IPS DF 19.7 (cell line): ENCODE measurements around the gene DIP2C.
"Not testable (repeated sequence)": the region's sequence is repeated elsewhere in the genome, so short reads cannot be mapped to it uniquely, and the experiment has no call there.

Experiments used
- DNase-seq: peaks from one replicate; pipeline ENCODE4 v3.0.0-alpha.2; 2013; ENCODE audit warnings: low read depth, low spot score

DIP2C gene

DNA sequence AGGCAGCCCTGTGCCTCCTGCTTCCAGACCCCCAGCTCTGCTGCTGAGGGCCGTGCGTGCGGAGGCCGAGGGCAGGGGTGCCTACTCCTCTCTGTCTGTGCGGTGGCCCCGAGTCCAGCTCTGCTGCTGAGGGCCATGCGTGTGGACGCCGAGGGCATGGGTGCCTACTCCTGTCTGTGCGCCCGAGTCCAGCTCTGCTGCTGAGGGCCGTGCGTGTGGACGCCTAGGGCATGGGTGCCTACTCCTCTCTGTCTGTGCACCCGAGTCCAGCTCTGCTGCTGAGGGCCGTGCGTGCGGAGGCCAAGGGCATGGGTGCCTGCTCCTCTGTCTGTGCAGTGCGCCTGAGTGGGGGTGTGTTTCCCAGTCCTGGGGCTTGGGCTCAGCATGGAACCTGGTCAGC is 411.5 kb downstream of the DIP2C start:
- DNase-seq: no peak

DNA sequence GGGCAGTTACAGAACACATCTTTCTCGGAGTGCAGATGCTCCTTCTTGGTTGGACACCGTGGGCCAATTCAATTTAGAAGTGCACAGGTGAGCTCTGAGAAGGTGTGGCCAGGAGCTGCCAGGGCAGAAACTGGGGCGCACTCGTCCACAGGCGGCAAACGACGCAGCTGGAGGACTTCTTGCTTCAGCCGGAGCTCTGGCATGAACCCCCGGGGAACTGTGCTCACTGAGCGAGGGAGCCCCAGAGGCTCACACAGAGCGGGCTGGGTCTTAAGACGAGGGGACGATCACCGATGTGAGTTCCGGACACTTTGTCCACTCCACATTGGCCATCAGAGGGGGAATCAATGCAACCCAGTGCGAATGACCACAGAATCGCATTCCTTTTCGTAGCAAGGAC is 413.8 kb downstream of the DIP2C start:
- DNase-seq: no peak

DNA sequence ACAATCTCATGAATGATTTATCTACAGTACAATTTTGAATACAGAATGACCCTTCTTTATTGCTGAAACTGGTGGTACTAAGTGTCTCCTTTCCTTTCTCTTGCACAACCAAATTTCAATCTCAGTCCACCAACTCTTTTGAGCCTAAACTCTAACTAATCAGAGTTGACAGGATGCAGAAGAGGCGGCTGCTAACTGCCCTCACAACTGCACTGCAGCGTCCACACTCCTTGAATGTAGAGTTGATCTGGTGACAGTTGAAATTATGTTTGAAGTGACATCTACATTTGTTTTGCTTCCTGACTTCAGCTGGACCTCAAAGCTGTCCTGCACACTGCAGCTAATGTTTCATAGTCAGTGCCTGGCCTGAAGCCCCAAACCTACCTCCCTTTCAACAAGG is 414.6 kb downstream of the DIP2C start:
- DNase-seq: no peak

DNA sequence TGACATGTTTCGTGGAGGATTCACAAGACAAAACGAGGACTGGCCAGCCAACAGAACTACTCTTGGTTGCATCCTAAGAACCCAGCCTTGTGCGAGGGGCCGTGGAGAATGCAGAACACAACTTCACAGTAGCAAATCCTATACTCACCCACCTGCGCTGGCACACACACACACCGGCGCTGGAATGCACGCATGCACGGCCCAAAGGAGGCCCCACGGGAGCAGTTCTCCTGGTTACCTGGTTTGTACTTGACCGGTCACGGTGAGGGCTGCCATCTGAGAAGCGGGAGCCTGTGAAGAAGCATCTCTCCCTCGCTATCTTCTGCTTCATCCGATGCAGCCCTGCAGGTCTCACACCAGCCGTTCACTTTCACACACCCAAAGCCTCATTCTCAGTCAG is 416.4 kb downstream of the DIP2C start:
- DNase-seq: no peak

DNA sequence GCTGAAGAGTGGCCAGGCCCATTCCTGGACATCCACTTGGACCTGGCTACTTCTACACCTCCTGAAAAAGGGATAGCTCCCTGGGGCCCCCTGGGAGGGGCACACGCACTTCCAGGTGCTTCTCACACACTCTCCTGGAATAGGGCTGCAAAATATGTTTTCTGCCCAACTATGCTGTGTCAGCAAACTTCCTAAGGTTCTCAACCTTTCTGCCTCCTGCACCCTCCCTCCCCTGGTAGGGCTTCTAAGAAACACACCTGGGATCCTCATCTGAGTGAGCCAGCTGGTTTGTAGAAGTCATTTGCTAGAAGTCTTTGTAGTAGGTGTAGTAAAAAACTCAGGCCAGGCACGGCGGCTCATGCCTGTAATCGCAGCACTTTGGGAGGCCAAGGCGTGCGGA is 417.7 kb downstream of the DIP2C start:
- no peak for DNase-seq

DNA sequence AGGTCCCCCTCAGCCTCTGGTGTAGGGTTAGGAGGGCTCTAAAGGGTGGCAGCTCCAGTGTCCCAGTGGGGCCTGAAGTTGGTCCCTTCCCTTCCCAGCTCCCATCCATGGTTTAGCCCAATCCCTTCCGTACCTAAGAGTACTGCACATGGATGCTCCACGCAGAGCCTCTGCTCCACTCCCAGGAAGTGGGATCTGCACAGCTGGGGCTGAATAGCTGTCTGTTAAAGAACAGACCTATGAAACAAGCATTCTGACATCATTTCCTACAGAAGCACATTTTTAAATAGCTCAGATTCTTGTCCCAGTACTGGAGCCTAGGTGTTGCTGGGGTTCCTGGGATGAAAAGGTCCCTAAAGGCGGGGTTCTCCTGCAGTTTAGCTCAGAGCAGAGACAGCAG is 418.3 kb downstream of the DIP2C start:
- no peak for DNase-seq

DNA sequence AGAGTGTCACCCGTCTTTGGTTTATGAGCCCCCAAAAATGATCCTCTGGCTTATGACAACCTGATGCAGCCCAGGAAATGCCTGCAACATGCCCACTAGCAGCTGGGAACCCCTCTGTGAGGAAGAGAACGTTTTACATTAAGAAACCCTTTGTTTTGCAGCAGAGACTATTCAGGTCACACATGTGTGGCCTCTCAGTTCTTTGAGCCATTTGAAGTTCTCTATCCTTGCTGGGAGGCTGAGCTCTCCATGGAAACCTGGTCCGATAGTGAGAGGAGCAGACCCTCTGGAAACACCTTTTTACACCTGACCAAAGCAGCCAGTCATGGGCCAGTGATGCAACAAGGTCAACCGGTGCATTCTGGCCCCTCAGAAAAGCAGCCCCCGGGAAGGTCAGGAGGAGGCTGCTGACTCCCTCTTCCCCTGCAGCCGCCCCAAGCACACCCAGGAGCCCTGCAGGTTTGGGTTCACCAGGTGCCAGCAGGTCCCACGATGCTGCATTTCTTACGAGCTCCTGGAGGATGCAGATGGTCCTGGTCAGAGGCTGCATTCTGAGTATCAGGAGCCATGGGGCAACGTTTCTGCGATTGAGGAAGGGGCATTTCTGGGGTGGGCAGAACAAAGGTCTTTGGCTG is 419.9 kb downstream of the DIP2C start:
- DNase-seq: no peak

DNA sequence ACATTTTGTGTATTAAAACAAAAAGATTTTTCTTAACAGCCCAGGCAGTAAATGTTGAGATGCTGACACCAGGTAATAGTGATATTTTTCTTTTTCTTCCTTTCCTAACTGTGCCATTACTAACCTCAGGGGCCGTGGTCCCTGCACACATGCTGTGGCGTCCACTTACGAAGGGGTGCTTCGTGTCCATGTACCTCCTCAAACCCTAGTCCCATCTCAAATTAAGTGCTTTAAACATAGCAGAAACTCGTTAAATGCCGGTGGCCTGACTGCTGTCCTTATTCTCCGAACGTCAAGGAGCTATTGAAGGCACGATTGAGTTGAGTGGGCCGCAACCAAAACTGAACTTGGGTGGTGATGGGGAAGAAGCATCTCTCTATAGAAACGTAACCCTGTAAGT is 421.8 kb downstream of the DIP2C start:
- DNase-seq: no peak

DNA sequence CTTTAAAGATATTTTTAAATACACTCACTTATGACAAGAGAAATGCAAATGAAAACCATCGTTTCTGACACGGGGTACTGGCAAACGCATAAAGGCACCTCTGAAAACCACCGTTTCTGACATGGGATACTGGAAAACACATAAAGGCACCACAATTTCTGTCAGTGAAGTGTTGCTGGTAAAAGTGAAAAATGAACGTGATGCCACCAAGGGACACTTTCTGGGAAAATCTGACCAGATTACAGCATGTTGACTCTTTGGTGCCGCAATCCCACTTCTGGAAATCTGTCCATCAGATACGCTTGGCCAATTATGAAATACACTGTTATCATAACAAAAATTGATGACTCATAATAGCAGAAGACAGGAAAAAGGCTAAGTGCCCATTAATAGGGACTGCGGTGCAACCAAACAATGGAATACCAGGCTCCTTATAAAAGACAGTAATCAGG is 422.5 kb downstream of the DIP2C start:
- no peak for DNase-seq

DNA sequence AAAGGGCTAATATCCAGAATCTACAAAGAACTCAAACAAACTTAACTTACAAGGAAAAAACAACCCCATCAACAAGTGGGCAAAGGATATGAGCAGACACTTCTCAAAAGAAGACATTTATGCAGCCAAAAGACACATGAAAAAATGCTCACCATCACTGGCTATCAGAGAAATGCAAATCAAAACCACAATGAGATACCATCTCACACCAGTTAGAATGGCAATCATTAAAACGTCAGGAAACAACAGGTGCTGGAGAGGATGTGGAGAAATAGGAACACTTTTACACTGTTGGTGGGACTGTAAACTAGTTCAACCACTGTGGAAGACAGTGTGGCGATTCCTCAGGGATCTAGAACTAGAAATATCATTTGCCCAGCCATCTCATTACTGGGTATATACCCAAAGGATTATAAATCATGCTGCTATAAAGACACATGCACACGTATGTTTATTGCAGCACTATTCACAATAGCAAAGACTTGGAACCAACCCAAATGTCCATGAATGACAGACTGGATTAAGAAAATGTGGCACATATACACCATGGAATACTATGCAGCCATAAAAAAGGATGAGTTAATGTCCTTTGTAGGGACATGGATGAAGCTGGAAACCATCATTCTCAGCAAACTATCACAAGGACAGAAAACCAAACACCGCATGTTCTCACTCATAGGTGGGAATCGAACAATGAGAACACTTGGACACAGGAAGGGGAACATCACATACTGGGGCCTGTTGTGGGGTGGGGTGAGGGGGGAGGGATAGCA is 423.5 kb downstream of the DIP2C start:
- not testable (repeated sequence) for DNase-seq

DNA sequence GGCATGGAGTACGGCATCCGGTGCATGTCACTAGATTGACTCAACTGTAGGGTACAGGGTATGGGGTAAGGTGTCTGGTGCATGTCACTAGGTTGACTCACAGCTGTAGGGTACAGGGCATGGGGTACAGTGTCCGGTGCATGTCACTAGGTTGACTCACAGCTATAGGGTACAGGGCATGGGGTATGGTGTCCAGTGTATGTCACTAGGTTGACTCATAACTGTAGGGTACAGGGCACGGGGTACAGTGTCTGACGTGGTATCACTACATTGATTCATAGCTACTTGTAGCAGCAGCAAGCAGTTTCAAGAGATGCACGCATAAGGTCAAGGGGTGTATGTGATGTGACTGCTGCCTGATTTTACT is 424.4 kb downstream of the DIP2C start:
- not testable (repeated sequence) for DNase-seq

DNA sequence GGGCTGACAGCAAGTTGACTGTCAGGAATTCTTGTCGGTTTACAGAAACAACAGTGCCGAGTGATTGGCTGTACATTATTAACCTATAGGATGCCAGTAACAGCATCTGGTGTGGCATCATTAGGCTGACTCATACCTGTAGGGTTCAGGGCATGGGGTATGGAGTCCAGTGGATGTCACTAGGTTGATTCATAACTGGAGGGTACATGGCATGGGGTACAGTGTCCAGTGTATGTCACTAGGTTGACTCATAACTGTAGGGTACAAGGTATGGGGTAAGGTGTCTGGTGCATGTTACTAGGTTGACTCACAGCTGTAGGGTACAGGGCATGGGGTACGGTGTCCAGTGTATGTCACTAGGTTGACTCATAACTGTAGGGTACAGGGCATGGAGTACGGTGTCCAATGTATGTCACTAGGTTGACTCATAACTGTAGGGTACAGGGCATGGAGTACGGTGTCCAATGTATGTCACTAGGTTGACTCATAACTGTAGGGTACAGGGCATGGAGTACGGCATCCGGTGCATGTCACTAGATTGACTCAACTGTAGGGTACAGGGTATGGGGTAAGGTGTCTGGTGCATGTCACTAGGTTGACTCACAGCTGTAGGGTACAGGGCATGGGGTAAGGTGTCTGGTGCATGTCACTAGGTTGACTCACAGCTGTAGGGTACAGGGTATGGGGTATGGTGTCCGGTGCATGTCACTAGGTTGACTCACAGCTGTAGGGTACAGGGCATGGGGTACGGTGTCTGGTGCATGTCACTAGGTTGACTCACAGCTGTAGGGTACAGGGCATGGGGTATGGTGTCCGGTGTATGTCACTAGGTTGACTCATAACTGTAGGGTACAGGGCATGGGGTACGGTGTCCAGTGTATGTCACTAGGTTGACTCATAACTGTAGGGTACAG is 425.1 kb downstream of the DIP2C start:
- DNase-seq: not testable (repeated sequence)

DNA sequence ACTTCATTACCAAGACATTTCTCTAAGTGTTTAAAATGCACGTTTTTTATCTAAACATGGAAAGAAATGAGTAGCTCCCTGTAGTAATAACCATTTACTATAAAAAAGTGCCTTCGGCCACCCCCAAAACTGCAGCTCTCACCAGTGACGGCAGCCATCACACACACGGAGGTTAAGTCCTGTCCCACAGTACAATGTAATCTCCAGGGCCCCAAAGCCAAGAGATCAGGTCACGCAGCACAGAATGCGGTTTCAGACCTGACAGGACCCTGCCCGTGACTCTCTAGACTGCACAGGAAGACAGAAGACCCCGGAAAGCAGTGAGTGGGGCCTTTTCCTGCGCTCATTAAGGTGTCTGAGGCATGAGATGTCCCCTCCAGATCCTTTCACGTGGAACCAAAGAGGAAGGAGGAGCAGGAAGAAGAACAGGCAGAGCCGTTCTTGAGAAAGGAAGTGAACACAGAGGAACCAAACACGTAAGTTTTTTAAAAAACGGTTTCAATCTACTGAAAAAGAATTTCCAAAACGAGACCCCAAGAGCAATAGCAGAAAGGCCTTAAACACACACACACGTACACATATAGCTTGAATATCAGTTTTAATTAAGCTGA is 428.5 kb downstream of the DIP2C start:
- DNase-seq: no peak

DNA sequence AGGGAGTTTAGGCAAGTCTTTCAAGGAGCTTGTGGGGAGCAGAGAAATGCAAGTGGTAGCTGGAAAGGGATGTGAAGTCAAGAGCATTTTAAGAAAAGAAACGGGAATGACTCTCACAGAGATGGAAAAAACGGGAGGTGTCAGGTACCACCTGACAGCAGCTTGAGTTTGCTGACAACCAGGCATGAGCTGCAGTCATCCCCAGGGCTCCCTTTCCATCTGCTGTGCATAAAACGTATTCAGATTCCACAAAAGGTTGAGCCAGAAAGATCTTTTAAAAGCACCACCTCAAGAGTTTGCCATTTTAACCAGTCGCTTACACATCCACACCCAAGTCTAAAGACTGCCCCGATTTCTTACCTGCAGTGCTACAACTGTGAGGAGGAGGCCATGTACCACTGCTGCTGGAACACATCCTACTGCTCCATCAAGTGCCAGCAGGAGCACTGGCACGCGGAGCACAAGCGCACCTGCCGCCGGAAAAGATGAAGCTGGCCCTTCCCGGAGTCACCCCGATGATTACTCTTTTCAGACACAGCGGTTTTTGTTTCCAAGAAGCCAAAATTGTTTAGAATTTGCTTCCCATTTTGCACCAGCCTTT is 437.4 kb downstream of the DIP2C start:
- no peak for DNase-seq

DNA sequence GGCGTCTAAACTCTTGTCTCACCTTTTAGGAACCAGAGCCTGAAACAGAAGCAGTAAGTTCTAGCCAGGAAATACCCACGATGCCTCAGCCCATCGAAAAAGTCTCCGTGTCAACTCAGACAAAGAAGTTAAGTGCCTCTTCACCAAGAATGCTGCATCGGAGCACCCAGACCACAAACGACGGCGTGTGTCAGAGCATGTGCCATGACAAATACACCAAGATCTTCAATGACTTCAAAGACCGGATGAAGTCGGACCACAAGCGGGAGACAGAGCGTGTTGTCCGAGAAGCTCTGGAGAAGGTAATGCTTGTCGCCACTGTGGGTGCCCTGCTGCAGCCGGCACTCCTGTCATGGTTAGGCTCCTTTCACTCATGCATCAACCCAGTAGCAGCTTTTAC is 441.2 kb downstream of the DIP2C start:
- no peak for DNase-seq

DNA sequence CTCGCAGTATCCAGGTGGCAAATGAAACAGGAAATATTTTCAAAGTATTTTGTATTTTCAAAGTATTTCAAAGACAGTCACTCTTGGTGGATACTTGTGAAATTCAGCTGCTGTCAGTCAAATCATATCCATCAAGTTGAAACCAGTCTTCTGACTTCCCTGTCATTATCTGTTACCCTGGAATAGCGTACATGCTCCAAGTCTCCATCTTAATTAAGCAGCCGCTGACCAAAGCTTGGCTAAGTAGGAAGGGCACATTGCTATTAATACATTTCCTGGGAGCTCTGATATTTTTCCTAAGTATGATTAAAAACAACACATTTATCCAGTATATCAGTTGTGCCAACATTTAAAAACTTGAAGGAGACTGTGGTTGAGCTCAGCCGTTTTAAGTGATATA is 442.0 kb downstream of the DIP2C start:
- no peak for DNase-seq

DNA sequence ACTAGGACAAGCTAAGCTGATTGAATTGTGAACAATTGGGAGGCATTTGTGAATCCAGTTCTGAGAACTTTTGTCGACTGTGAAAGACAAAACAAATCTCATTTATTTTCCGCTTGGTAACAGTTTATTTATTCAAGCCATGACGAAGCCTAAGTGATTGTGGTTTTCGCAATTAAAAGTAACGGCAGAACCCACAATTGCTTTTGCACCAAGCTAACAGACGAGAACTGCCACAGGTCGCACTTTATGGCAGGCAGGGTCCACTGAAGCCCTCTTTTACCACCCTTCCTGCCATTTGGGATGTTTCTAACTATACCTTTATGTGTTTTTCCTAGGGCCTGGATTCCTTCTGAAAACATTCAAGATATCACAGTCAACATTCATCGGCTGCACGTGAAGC is 443.0 kb downstream of the DIP2C start:
- no peak for DNase-seq

DNA sequence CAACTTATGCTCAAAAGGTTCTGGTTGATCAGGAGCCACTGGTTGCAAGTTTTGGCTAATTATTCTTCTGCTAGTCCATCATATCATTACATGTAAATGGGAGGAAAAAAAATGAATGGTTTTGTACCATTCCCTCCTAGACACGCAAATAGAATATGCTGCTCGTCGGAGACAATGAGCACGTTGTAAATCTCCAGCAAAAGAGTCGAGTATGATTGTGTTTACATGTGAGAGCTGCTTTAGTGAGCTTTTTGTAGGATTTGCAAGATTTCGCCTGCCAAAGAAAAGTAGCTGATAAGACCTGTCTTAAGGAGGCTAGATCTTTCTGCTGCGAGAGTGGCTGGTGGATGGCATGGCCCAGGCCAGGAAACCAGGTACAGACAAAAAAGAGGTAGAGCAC is 445.2 kb downstream of the DIP2C start:
- DNase-seq: no peak

DNA sequence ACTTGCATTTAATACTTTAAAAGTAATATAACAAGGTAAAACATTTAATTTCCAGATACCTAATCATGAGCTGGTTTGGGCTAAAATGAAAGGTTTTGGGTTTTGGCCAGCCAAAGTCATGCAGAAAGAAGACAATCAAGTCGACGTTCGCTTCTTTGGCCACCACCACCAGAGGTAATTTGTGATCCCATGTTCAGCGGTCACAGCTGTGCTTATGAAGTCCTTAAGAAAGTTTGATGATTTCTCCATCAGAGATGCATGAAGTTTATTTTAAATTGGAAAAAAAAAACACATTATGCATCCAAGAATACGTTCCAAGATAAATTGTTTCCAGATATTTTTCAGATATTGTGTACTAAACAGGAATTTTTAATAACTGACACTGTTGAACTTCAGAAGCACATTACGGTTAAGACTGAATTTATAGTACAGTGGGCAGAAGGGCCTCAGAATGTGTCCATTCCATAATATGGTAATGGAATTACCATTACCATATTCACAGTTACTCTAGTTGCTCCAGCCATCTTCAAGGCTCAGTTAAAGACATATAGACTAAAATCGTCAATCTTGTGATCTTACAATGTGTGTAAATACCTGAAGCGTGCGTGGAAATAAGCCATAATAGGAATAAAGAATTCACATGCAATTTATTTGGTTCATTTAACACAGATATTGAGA is 447.4 kb downstream of the DIP2C start:
- DNase-seq: no peak

DNA sequence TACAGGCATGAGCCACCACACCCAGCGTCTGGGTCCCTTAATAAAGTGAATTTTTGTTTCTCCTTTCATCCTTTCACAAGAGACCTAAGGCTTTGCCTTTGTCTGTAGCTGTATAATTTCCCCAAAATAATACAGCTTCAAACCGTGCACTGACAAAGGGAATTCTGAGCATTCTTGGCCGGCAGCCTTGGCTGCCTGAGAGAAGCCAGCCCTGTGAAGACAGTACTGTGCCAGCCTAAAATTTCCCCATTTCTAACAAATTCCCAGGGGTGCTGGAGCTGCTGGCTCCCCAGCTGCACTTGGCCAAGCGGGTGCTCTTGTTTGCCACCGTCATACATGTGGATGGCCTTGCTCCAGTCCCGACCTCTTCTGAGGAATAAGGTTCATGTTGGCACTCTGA is 448.0 kb downstream of the DIP2C start:
- no peak for DNase-seq

DNA sequence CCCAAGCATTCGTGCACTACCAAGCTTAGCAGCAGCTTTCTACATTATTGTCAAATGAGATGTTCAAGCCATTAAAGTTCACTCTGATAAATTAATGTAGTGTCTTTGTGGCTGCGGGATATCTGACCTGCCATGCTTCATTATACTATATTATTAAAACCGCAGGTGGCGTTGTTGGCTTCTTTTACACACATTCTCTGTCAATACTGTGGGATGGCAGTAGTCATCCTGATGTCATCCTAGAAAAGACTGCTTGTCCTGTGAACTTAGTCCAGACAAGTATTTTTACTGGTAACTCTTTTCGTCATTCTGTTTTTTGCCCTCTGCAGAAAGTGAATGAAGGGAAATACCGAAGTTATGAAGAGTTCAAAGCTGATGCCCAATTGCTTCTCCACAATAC is 450.4 kb downstream of the DIP2C start:
- DNase-seq: no peak
